Measurements from ENCODE around the gene HOXB1.

GRCh38 chr17:48487221-48487620 is 43.6 kb downstream of the HOXB1 start:
- TF ChIP-seq TARDBP (IDR thresholded peaks at IDR 0.05) (no peak), ELF4 (IDR thresholded peaks at IDR 0.05) (no peak), SP1 (IDR thresholded peaks at IDR 0.05) (no peak), ARNT (IDR thresholded peaks at IDR 0.05) (no peak), NFRKB (IDR thresholded peaks at IDR 0.05) (no peak), FOXK2 (IDR thresholded peaks at IDR 0.05) (no peak), L3MBTL2 (conservative IDR thresholded peaks at IDR 0.05) (no peak), BHLHE40 (IDR thresholded peaks at IDR 0.05; ENCODE audit: borderline replicate concordance) (no peak)
- TF ChIP-seq, protein P1, sequence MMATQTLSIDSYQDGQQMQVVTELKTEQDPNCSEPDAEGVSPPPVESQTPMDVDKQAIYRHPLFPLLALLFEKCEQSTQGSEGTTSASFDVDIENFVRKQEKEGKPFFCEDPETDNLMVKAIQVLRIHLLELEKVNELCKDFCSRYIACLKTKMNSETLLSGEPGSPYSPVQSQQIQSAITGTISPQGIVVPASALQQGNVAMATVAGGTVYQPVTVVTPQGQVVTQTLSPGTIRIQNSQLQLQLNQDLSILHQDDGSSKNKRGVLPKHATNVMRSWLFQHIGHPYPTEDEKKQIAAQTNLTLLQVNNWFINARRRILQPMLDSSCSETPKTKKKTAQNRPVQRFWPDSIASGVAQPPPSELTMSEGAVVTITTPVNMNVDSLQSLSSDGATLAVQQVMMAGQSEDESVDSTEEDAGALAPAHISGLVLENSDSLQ (IDR thresholded peaks at IDR 0.05): no peak

Measured in HEK293T (cell line).